ENCODE results near the gene CCT8. TPM values are rescaled to one million over a fixed set of nuclear protein-coding genes. Genes with fewer than 3 reads are reported as not detected.

Gene CCT8
- total RNA-seq (2014; rRNA removed; shearing (Covaris generic)): 334 and 412 TPM in 2 replicates

- DNase-seq (ENCODE audit: low spot score): peak; percentile 100
Observed at GRCh38 chr21:29073222-29074006, at the start of gene CCT8. Gene CCT8 (minus strand): TSS chr21:29073648. CDS start chr21:29073590, 58 bp downstream.

GRCh38 chr21:29121759-29122158 lies 48.3 kb upstream of the CCT8 start:
- DNase-seq (ENCODE audit: low spot score): no peak

GRCh38 chr21:29117372-29117955 lies 44.0 kb upstream of the CCT8 start:
- no peak for DNase-seq (ENCODE audit: low spot score)

- DNase-seq (ENCODE audit: low spot score): no peak
Observed at GRCh38 chr21:29115899-29116298, 42.5 kb upstream of the CCT8 start.

- DNase-seq (ENCODE audit: low spot score): peak; percentile 73
Observed at GRCh38 chr21:29114765-29115500, 41.5 kb upstream of the CCT8 start.

- no peak for DNase-seq (ENCODE audit: low spot score)
Observed at GRCh38 chr21:29105218-29105617, 31.8 kb upstream of the CCT8 start.

GRCh38 chr21:29104239-29104708 lies 30.8 kb upstream of the CCT8 start:
- DNase-seq (ENCODE audit: low spot score): no peak

- no peak for DNase-seq (ENCODE audit: low spot score)
Observed at GRCh38 chr21:29102791-29103257, 29.4 kb upstream of the CCT8 start.

- no peak for DNase-seq (ENCODE audit: low spot score)
Observed at GRCh38 chr21:29098156-29098555, 24.7 kb upstream of the CCT8 start.

- no peak for DNase-seq (ENCODE audit: low spot score)
Observed at GRCh38 chr21:29096218-29097015, 23.0 kb upstream of the CCT8 start.

GRCh38 chr21:29092102-29092959 lies 18.9 kb upstream of the CCT8 start:
- peak; percentile 50 for DNase-seq (ENCODE audit: low spot score)

- DNase-seq (ENCODE audit: low spot score): no peak
Observed at GRCh38 chr21:29091033-29091432, 17.6 kb upstream of the CCT8 start.

- no peak for DNase-seq (ENCODE audit: low spot score)
Observed at GRCh38 chr21:29085106-29085752, 11.8 kb upstream of the CCT8 start.

GRCh38 chr21:29084372-29084771 lies 10.9 kb upstream of the CCT8 start:
- DNase-seq (ENCODE audit: low spot score): no peak

GRCh38 chr21:29083306-29083705 lies 9.9 kb upstream of the CCT8 start:
- no peak for DNase-seq (ENCODE audit: low spot score)

- no peak for DNase-seq (ENCODE audit: low spot score)
Observed at GRCh38 chr21:29082046-29082815, 8.8 kb upstream of the CCT8 start.

GRCh38 chr21:29080454-29080941 lies 7.0 kb upstream of the CCT8 start:
- DNase-seq (ENCODE audit: low spot score): no peak

- no peak for DNase-seq (ENCODE audit: low spot score)
Observed at GRCh38 chr21:29078869-29079767, 5.7 kb upstream of the CCT8 start.

All from H4 (cell line).